ENCODE results near the gene ATP2B2. TPM values are rescaled to one million over a fixed set of nuclear protein-coding genes. Genes with fewer than 3 reads are reported as not detected.

The ATP2B2 gene
- total and polyA plus RNA-seq, 2 of the 8 experiments (the other 6 are each of a cell fraction or from before 2014, with no cell fraction given), result 0.14 to 1.2 TPM

GRCh38 chr3:10332481-10333348 lies 172.7 kb downstream of the ATP2B2 start:
- Histone ChIP-seq H3K23ac (ENCODE audit: insufficient read length) (no peak overlapping the region), H3K4me1 (replicated peaks in 1 of 4; ENCODE audit: control insufficient read depth in 3 of 4, insufficient read depth in 4 of 4, low read length in 3 of 4) (no peaks in the 10 kb centered on the region; a peak in 1 of 7 replicates), H3K27me3 (replicated peaks in 1 of 4; ENCODE audit: control insufficient read depth in 3 of 4, extremely low read depth in 1 of 4, insufficient read depth in 3 of 4, low read length in 3 of 4) (peaks cover 0 to 2% (median 0%) of the 10 kb centered on the region in 4 experiments; a peak in 2 of 7 replicates), H3K36me3 (ENCODE audit: control insufficient read depth in 2 of 4, insufficient read depth in 4 of 4, low read length in 3 of 4) (no peaks in the 10 kb centered on the region), H3K27ac (ENCODE audit: low read depth, low read length) (no peak overlapping the region), H4K8ac (ENCODE audit: extremely low read depth, insufficient read depth, low read length) (no peak overlapping the region; the same call in 1 of the 2 replicates), H3K4me2 (ENCODE audit: insufficient read depth in 1 of 2, low read depth in 2 of 2, low read length in 2 of 2) (no peak overlapping the region), H2BK12ac (ENCODE audit: low read depth, low read length) (no peak overlapping the region), H4K20me1 (replicated peaks in 1 of 2; ENCODE audit: control insufficient read depth in 1 of 2, insufficient read depth in 2 of 2, low read length in 2 of 2) (no peaks in the 10 kb centered on the region), H2BK5ac (ENCODE audit: low read depth, low read length) (no peak overlapping the region), H3K14ac (ENCODE audit: insufficient read length) (no peak overlapping the region), H3K9ac (replicated peaks in 1 of 4; ENCODE audit: extremely low read depth in 1 of 4, low read depth in 3 of 4, low read length in 3 of 4) (no peak overlapping the region), H3K79me1 (ENCODE audit: low read depth, low read length) (no peaks in the 10 kb centered on the region), H2BK20ac (ENCODE audit: low read length) (no peak overlapping the region), H3K9me3 (ENCODE audit: insufficient read depth in 2 of 2, low read depth in 1 of 2, low read length in 1 of 2) (no peaks in the 10 kb centered on the region), H2BK15ac (ENCODE audit: low read length) (no peak overlapping the region), H3K56ac (replicated peaks; ENCODE audit: insufficient read length, low read depth, low read length) (no peak overlapping the region), H4K5ac (ENCODE audit: insufficient read length, low read depth, low read length) (no peak overlapping the region), H4K91ac (replicated peaks; ENCODE audit: insufficient read length, low read length) (no peak overlapping the region), H3K18ac (ENCODE audit: extremely low read depth, low read length) (no peak overlapping the region), H3K4me3 (ENCODE audit: extremely low read depth in 1 of 4, insufficient read depth in 2 of 4, low read depth in 3 of 4, low read length in 4 of 4) (no peak overlapping the region), H3K79me2 (ENCODE audit: control insufficient read depth in 1 of 2, insufficient read depth in 2 of 2, low read length in 2 of 2) (no peaks in the 10 kb centered on the region), H2BK120ac (replicated peaks; ENCODE audit: low read depth, low read length) (no peak overlapping the region), H2AFZ (ENCODE audit: low read length) (no peak overlapping the region), H3K23me2 (ENCODE audit: low read depth, low read length) (no peaks in the 10 kb centered on the region; the same call in 1 of the 2 replicates), H2AK5ac (ENCODE audit: low read depth, low read length) (no peak overlapping the region), H3K4ac (replicated peaks; ENCODE audit: insufficient read length, low read depth, low read length) (no peak overlapping the region)
- DNase-seq (ENCODE audit: low read depth in 1 of 2, low spot score in 2 of 2) (no peak), FAIRE-seq (no peak)
- TF ChIP-seq KDM5A (IDR thresholded peaks at IDR 0.05; ENCODE audit: low read length), result no peak
- TF ChIP-seq BACH1 (IDR thresholded peaks at IDR 0.05; ENCODE audit: low read length), result no peak
- TF ChIP-seq TAF7 (optimal IDR thresholded peaks at IDR 0.05; ENCODE audit: borderline replicate concordance, low read depth, low read length), result no peak
- no peak for TF ChIP-seq RXRA (IDR thresholded peaks at IDR 0.05; ENCODE audit: insufficient read depth, low read depth, low read length)
- no peak for TF ChIP-seq PHF8 (conservative IDR thresholded peaks at IDR 0.05; ENCODE audit: low read depth, low read length)
- TF ChIP-seq BCL11A (IDR thresholded peaks at IDR 0.05; ENCODE audit: low read depth in 2 of 2, low read length in 2 of 2), result no peak
- TF ChIP-seq JUN (IDR thresholded peaks at IDR 0.05; ENCODE audit: low read depth, low read length), result no peak
- TF ChIP-seq RNF2 (IDR thresholded peaks at IDR 0.05; ENCODE audit: borderline replicate concordance, low read depth, low read length, missing control alignments, poor library complexity, severe bottlenecking), result no peak
- POLR2A ChIA-PET (ENCODE audit: partially characterized antibody), result no interaction called here
- CTCF ChIA-PET (ENCODE audit: partially characterized antibody), result interaction anchor here (2.4 to 3.4 kb wide), 2 partner anchors 11 to 406 kb away, joined by 11 to 19 read pairs; no protein-coding TSS in a partner anchor
- 94% methylated on average over 20 of the region's 20 CpGs; no CpG with 5 or more reads in 1 of the 2 experiments for WGBS, 2 experiments (ENCODE audit: extremely low coverage in 1 of 2, insufficient coverage in 1 of 2, insufficient read length in 1 of 2, insufficient replicate concordance in 2 of 2, low coverage in 1 of 2, low lambda C conversion rate in 2 of 2, missing lambda C conversion rate in 1 of 2)

Data from H1 (cell line).